RWPE1 (cell line): ENCODE data around the gene CLCN2.

Experiments used
- CTCF ChIA-PET: fragments of 350-600 bp; sonication (Branson Sonifier 250); formaldehyde crosslinking; extraction: SDS; loops from one replicate; lab custom pipeline; 2021; lab: Yijun Ruan, JAX
- POLR2A ChIA-PET: fragments of 400-600 bp; formaldehyde crosslinking; extraction: SDS; loops from one replicate; lab custom pipeline; 2020; ENCODE audit warnings: antibody characterized with exemption; ENCODE audit not compliant: low non-redundant PET; lab: Yijun Ruan, JAX
- DNase-seq: peaks from one replicate; pipeline ENCODE4 v3.0.0; 2012; ENCODE audit warnings: low spot score
- H3K27ac ChIP-seq: fragments of 450-650 bp; 2 replicates; pipeline ENCODE4 v1.5.1; 2017
- CTCF ChIP-seq: fragments of 450-650 bp; conservative IDR thresholded peaks from 2 replicates; pipeline ENCODE4 v1.5.1; 2017; ENCODE audit warnings: low read depth, mild to moderate bottlenecking

CLCN2 gene

GRCh38 chr3:184299488-184300377, 61.7 kb downstream of the CLCN2 start:
- no peak for TF ChIP-seq CTCF
- DNase-seq: no peak
- peak overlapping the region; percentile 80 for H3K27ac ChIP-seq
- POLR2A ChIA-PET: interaction anchor here (0.7 kb wide), 1 partner anchor 46 kb away, joined by 4 read pairs; no protein-coding TSS in a partner anchor
- CTCF ChIA-PET: interaction anchor here (0.6 kb wide), 1 partner anchor 530 kb away, joined by 3 read pairs; no protein-coding TSS in a partner anchor

- peak within 1 kb of the TSS; percentile 80 for H3K27ac ChIP-seq
- ChIA-PET CTCF (no interaction called here), POLR2A (interaction anchor here (0.7 kb wide), 1 partner anchor 47 kb away, joined by 4 read pairs; no protein-coding TSS in a partner anchor)
Observed at GRCh38 chr3:184298759-184299487, 62.5 kb downstream of the CLCN2 start, which contains the start of gene PSMD2. PSMD2 (plus strand) TSS chr3:184299241; CDS start chr3:184299267, 26 bp downstream.

GRCh38 chr3:184296616-184297015, 64.8 kb downstream of the CLCN2 start:
- H3K27ac ChIP-seq: no peak overlapping the region
- CTCF ChIA-PET: interaction anchor here (0.6 kb wide), 1 partner anchor 151 kb away, joined by 4 read pairs; no protein-coding TSS in a partner anchor
- TF ChIP-seq CTCF: no peak
- DNase-seq: no peak
- POLR2A ChIA-PET: no interaction called here

More at GRCh38 chr3:184298759-184299487, 62.5 kb downstream of the CLCN2 start, which contains the start of gene PSMD2:
- DNase-seq: peak; percentile 97
- TF ChIP-seq CTCF: no peak
